IMR-90 (cell line): Measurements from ENCODE around the gene SCAND1. TPM values are rescaled to one million over a fixed set of nuclear protein-coding genes. Genes with fewer than 3 reads are reported as not detected.

Source experiments
- ATAC-seq: fragments of 200-7000 bp; cut with Tn5 transposase; 2 replicates; pipeline ENCODE4 v1.9.1; 2020; ENCODE audit warnings: low read depth, mild to moderate bottlenecking, moderate library complexity
- BruUV-seq: library from RNA; stranded (reverse); fragments of 400-500 nt; replicated peaks from 2 replicates; lab custom pipeline; 2021; lab: Mats Ljungman, UMichigan
- CTCF ChIA-PET: fragments of 300-600 bp; formaldehyde crosslinking; extraction: SDS; loops from one replicate; lab custom pipeline; 2021; ENCODE audit warnings: antibody characterized with exemption; lab: Yijun Ruan, JAX
- POLR2A ChIA-PET: fragments of 300-600 bp; sonication (Branson Sonifier 250); formaldehyde crosslinking; loops from one replicate; lab custom pipeline; 2022; ENCODE audit warnings: antibody characterized with exemption; ENCODE audit not compliant: unreplicated experiment; lab: Charles Lee
- DNase-seq: peaks from one replicate; pipeline ENCODE4 v3.0.0; 2013
- H2AFZ ChIP-seq: replicated peaks from 2 replicates; pipeline ENCODE3; 2013; ENCODE audit warnings: low read length, mild to moderate bottlenecking; ENCODE audit not compliant: poor library complexity
- H2AK5ac ChIP-seq: 2 replicates; pipeline ENCODE4 v1.6.1; 2013; ENCODE audit warnings: low read depth, low read length, inconsistent platforms
- H2AK9ac ChIP-seq: replicated peaks from 2 replicates; pipeline ENCODE3; 2013; ENCODE audit warnings: mild to moderate bottlenecking, low read depth, low read length, moderate library complexity; ENCODE audit not compliant: poor library complexity
- H2BK120ac ChIP-seq: 2 replicates; pipeline ENCODE4 v1.6.1; 2013; ENCODE audit warnings: low read depth, low read length, inconsistent platforms
- H2BK15ac ChIP-seq: 3 replicates; pipeline ENCODE4 v1.6.1; 2013; ENCODE audit warnings: low read depth, low read length, inconsistent platforms
- H2BK20ac ChIP-seq: 2 replicates; pipeline ENCODE4 v1.6.1; 2013; ENCODE audit warnings: low read depth, mild to moderate bottlenecking, inconsistent platforms, low read length, moderate library complexity
- H2BK5ac ChIP-seq: 2 replicates; pipeline ENCODE4 v1.6.1; 2013; ENCODE audit warnings: mild to moderate bottlenecking, low read depth, low read length, inconsistent platforms; ENCODE audit not compliant: poor library complexity, severe bottlenecking
- H3K14ac ChIP-seq: replicated peaks from 2 replicates; pipeline ENCODE4 v1.6.1; 2013; ENCODE audit warnings: low read depth, low read length, inconsistent platforms
- H3K18ac ChIP-seq: 2 replicates; pipeline ENCODE4 v1.6.1; 2013; ENCODE audit warnings: low read depth, low read length, control low read depth
- H3K23ac ChIP-seq: 2 replicates; pipeline ENCODE4 v1.6.1; 2013; ENCODE audit warnings: low read depth, low read length, inconsistent platforms
- H3K27ac ChIP-seq: 2 replicates; pipeline ENCODE4 v1.5.1; 2013; ENCODE audit warnings: mild to moderate bottlenecking, control low read depth, low read length; ENCODE audit not compliant: insufficient read depth
- H3K27me3 ChIP-seq: 2 replicates; pipeline ENCODE4 v1.6.1; 2013; ENCODE audit warnings: low read length; ENCODE audit not compliant: control insufficient read depth, insufficient read depth
- H3K36me3 ChIP-seq: 2 replicates; pipeline ENCODE4 v1.6.1; 2013; ENCODE audit warnings: low read length, mixed read lengths; ENCODE audit not compliant: control insufficient read depth, insufficient read depth
- H3K4ac ChIP-seq: 2 replicates; pipeline ENCODE4 v1.6.1; 2013; ENCODE audit warnings: low read depth, low read length, inconsistent platforms
- H3K4me1 ChIP-seq: 2 replicates; pipeline ENCODE4 v1.6.1; 2013; ENCODE audit warnings: low read length, mixed read lengths; ENCODE audit not compliant: control insufficient read depth, insufficient read depth
- H3K4me2 ChIP-seq: 2 replicates; pipeline ENCODE4 v1.6.1; 2013; ENCODE audit warnings: low read depth, mild to moderate bottlenecking, control low read depth, low read length, moderate library complexity
- H3K4me3 ChIP-seq: 2 replicates; pipeline ENCODE4 v1.5.1; 2013; ENCODE audit warnings: low read depth, mild to moderate bottlenecking, control low read depth, low read length, moderate library complexity; ENCODE audit not compliant: insufficient read depth
- H3K56ac ChIP-seq: 2 replicates; pipeline ENCODE4 v1.6.1; 2013; ENCODE audit warnings: low read length, inconsistent platforms; ENCODE audit not compliant: insufficient read depth; ENCODE audit errors: extremely low read depth
- H3K79me1 ChIP-seq, 2 experiments: 2 replicates each; pipeline ENCODE4 v1.6.1; 2013; ENCODE audit warnings: low read length in 2 of 2, inconsistent platforms in 1 of 2, low read depth in 1 of 2
- H3K9ac ChIP-seq: 2 replicates; pipeline ENCODE4 v1.6.1; 2013; ENCODE audit warnings: low read depth, low read length, control low read depth
- H3K9me1 ChIP-seq: 2 replicates; pipeline ENCODE4 v1.6.1; 2013; ENCODE audit warnings: low read length, inconsistent platforms; ENCODE audit not compliant: insufficient read depth
- H3K9me3 ChIP-seq: 2 replicates; pipeline ENCODE4 v1.6.1; 2013; ENCODE audit warnings: low read length; ENCODE audit not compliant: control insufficient read depth, insufficient read depth
- H4K20me1 ChIP-seq: 2 replicates; pipeline ENCODE4 v1.6.1; 2013; ENCODE audit warnings: low read length, inconsistent platforms; ENCODE audit not compliant: insufficient read depth
- H4K5ac ChIP-seq: 2 replicates; pipeline ENCODE4 v1.6.1; 2013; ENCODE audit warnings: mild to moderate bottlenecking, low read depth, low read length, control low read depth
- H4K8ac ChIP-seq, 2 experiments: 2 replicates each; pipeline ENCODE4 v1.6.1; 2013; ENCODE audit warnings: low read depth in 2 of 2, low read length in 2 of 2, control low read depth in 1 of 2, inconsistent platforms in 1 of 2
- H4K91ac ChIP-seq: 2 replicates; pipeline ENCODE4 v1.6.1; 2013; ENCODE audit warnings: low read depth, low read length, inconsistent platforms; ENCODE audit not compliant: insufficient read depth
- BHLHE40 ChIP-seq: fragments of 150-350 bp; IDR thresholded peaks from 2 replicates; pipeline ENCODE4 v1.6.1; 2016; ENCODE audit warnings: mild to moderate bottlenecking, low read depth, low read length
- CEBPB ChIP-seq: IDR thresholded peaks from 2 replicates; pipeline ENCODE4 v1.6.1; 2012; ENCODE audit warnings: low read depth, low read length, improper control_type of control experiment
- CHD1 ChIP-seq: IDR thresholded peaks from 2 replicates; pipeline ENCODE4 v1.6.1; 2012; ENCODE audit warnings: low read depth, low read length, improper control_type of control experiment
- FOS ChIP-seq: fragments of 150-350 bp; IDR thresholded peaks from 2 replicates; pipeline ENCODE4 v1.6.1; 2016; ENCODE audit warnings: low read depth, low read length
- MAFK ChIP-seq: IDR thresholded peaks from 2 replicates; pipeline ENCODE4 v1.6.1; 2012; ENCODE audit warnings: low read depth, low read length, improper control_type of control experiment
- MAZ ChIP-seq: IDR thresholded peaks from 2 replicates; pipeline ENCODE4 v1.6.1; 2012; ENCODE audit warnings: low read depth, mild to moderate bottlenecking, low read length, improper control_type of control experiment, moderate library complexity, borderline replicate concordance
- NFE2L2 ChIP-seq: fragments of 150-350 bp; IDR thresholded peaks from 2 replicates; pipeline ENCODE4 v1.6.1; 2016; ENCODE audit warnings: low read depth, mild to moderate bottlenecking, low read length
- POLR2A ChIP-seq: IDR thresholded peaks from 2 replicates; pipeline ENCODE4 v1.6.1; 2012; ENCODE audit warnings: mild to moderate bottlenecking, low read depth, low read length
- RCOR1 ChIP-seq: IDR thresholded peaks from 2 replicates; pipeline ENCODE4 v1.6.1; 2012; ENCODE audit warnings: mild to moderate bottlenecking, low read length, improper control_type of control experiment; ENCODE audit not compliant: insufficient replicate concordance
- RFX5 ChIP-seq: IDR thresholded peaks from 2 replicates; pipeline ENCODE4 v1.8.0; 2012; ENCODE audit warnings: low read depth, mild to moderate bottlenecking, low read length, moderate library complexity
- SMC3 ChIP-seq: fragments of 150-350 bp; IDR thresholded peaks from 2 replicates; pipeline ENCODE4 v1.6.1; 2016; ENCODE audit warnings: low read depth, mild to moderate bottlenecking, antibody characterized with exemption, low read length, moderate library complexity
- WGBS, 2 experiments: methylation state at CpG; one replicate each; pipeline versions ENCODE4 v1.1.5 to v1.1.7; 2013; ENCODE audit warnings: missing lambda C conversion rate in 2 of 2; ENCODE audit not compliant: insufficient read length in 1 of 2; ENCODE audit errors: extremely low coverage in 2 of 2; 5-methylcytosine and 5-hydroxymethylcytosine counted together
- dilution Hi-C: fragments of 300-500 bp; cut with HindIII; formaldehyde crosslinking; loops from one replicate; pipeline ENCODE4 v1.14.3; 2018; ENCODE audit warnings: low sequenced_read_pairs; ENCODE audit not compliant: unreplicated experiment
- in situ Hi-C: fragments of 300-500 bp; cut with MboI; formaldehyde crosslinking; loops from 3 replicates; pipeline ENCODE4 v1.14.3; 2019; ENCODE audit warnings: low sequenced_read_pairs, inconsistent platforms, mixed read lengths
- intact Hi-C: fragments of 100-400 bp; cut with micrococcal nuclease; formaldehyde crosslinking; loops from 2 replicates; pipeline ENCODE4 v1.10.0; 2022
- polyA plus RNA-seq, 3 experiments: library from polyadenylated mRNA; depleted of rRNA; stranded (reverse); fragments of >200 nt; gene quantifications; 2 replicates each; pipeline ENCODE4 v1.2.3, GENCODE V29; 2012; ENCODE audit warnings: low replicate concordance in 1 of 3
- total RNA-seq: library from RNA; depleted of rRNA; stranded (reverse); fragments of >200 nt; gene quantifications from 2 replicates; pipeline ENCODE4 v1.2.3, GENCODE V29; 2012
- TF ChIP-seq, protein P1 (sequence below): conservative IDR thresholded peaks from 2 replicates; pipeline ENCODE4 v1.5.1; 2012; ENCODE audit warnings: mild to moderate bottlenecking, low read depth, low read length, improper control_type of control experiment

The SCAND1 gene
- total and polyA plus RNA-seq, 2 of the 4 experiments (the other 2 are of a cell fraction) = 7.5 to 26.8 TPM

DNA sequence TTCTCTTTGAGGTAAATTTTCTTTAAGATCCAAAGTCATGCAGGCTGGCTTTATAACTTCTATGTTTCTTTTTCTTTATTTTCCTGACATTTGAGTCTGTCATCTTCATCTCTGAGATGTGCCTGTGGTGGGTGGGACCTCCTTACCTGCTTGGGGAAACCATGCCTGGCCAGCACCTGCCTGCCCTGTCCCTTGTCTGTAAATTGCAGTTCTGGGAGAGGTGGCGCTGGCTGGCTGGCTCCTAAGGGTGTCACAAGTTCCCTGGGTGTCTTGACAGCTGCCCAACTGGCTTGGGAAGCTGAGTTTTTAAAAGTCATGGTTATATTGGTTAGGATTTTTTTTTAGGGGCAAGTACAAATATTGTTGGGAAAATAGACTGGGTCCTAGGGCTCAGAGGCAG, 36.3 kb downstream of the SCAND1 start:
- no peak overlapping the region for H2AFZ ChIP-seq
- DNase-seq = no peak
- H2BK120ac ChIP-seq = no peak overlapping the region
- BruUV-seq = no TSS peak
- H3K4me2 ChIP-seq = no peak overlapping the region
- WGBS, 2 experiments = 100% methylated on average over 1 of the region's 1 CpG; no CpG with 5 or more reads in 1 of the 2 experiments
- no peak overlapping the region for H2BK15ac ChIP-seq
- no peaks in the 10 kb centered on the region for H3K27me3 ChIP-seq
- H3K56ac ChIP-seq = no peak overlapping the region
- ATAC-seq = no peak
- no peak overlapping the region for H3K14ac ChIP-seq
- intact Hi-C loops (no loop called here), in situ Hi-C loops (loop anchor here (25.0 kb wide), 1 partner anchor 406 kb away; no protein-coding TSS in a partner anchor), dilution Hi-C loops (no loop called here)
- no peak overlapping the region for H4K5ac ChIP-seq
- H3K18ac ChIP-seq = no peak overlapping the region
- no peak overlapping the region for H4K8ac ChIP-seq
- no peak overlapping the region for H3K4ac ChIP-seq
- H3K9ac ChIP-seq = no peak overlapping the region
- TF ChIP-seq RFX5 (no peak), FOS (no peak), SMC3 (no peak), CHD1 (no peak), NFE2L2 (no peak), CEBPB (no peak), POLR2A (no peak), RCOR1 (no peak), MAZ (no peak), MAFK (no peak), BHLHE40 (no peak)
- TF ChIP-seq, protein P1, sequence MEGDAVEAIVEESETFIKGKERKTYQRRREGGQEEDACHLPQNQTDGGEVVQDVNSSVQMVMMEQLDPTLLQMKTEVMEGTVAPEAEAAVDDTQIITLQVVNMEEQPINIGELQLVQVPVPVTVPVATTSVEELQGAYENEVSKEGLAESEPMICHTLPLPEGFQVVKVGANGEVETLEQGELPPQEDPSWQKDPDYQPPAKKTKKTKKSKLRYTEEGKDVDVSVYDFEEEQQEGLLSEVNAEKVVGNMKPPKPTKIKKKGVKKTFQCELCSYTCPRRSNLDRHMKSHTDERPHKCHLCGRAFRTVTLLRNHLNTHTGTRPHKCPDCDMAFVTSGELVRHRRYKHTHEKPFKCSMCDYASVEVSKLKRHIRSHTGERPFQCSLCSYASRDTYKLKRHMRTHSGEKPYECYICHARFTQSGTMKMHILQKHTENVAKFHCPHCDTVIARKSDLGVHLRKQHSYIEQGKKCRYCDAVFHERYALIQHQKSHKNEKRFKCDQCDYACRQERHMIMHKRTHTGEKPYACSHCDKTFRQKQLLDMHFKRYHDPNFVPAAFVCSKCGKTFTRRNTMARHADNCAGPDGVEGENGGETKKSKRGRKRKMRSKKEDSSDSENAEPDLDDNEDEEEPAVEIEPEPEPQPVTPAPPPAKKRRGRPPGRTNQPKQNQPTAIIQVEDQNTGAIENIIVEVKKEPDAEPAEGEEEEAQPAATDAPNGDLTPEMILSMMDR = no peak
- no peak overlapping the region for H2AK9ac ChIP-seq
- ChIA-PET POLR2A (no interaction called here), CTCF (no interaction called here)
- H3K36me3 ChIP-seq = peaks cover 34% of the 10 kb centered on the region
- H4K20me1 ChIP-seq = 0 out of 2 replicates have a peak, but pooled peaks cover 2% of the 10 kb centered on the region
- H2BK20ac ChIP-seq = no peak overlapping the region
- H3K27ac ChIP-seq = no peak overlapping the region
- no peak overlapping the region for H3K4me3 ChIP-seq
- H3K23ac ChIP-seq = no peak overlapping the region
- peaks cover 4% of the 10 kb centered on the region; the same call in 1 of the 2 replicates for H3K9me1 ChIP-seq
- H2AK5ac ChIP-seq = no peak overlapping the region
- no peaks in the 10 kb centered on the region for H3K9me3 ChIP-seq
- H4K91ac ChIP-seq = no peak overlapping the region
- peaks cover 13 to 14% of the 10 kb centered on the region in 2 experiments; a peak in 3 of 4 replicates for H3K79me1 ChIP-seq
- H3K4me1 ChIP-seq = no peaks in the 10 kb centered on the region
- H2BK5ac ChIP-seq = no peak overlapping the region
